Activated T-helper 2 cell treated with anti-CD3 and anti-CD28 coated beads, Interferon-gamma antibody, Interleukin-2, Interleukin-4, amounts not matched to agents 10 μg/mL and 5 μg/mL and 100 μg/mL, durations not matched to agents 14 hours and 24 hours and 36 hours (primary cell): ENCODE measurements around the gene SYNRG. TPM values are rescaled to one million over a fixed set of nuclear protein-coding genes. Genes with fewer than 3 reads are reported as not detected.

Source experiments
- DNase-seq: peaks from one replicate; pipeline ENCODE4 v3.0.0; 2021; ENCODE audit warnings: low spot score
- H3K27ac Mint-ChIP-seq: one replicate; pipeline ENCODE4 v1.8.0; 2021; ENCODE audit warnings: mixed read lengths
- H3K27me3 Mint-ChIP-seq: one replicate; pipeline ENCODE4 v1.8.0; 2021; ENCODE audit warnings: low read depth, mixed read lengths
- H3K36me3 Mint-ChIP-seq: one replicate; pipeline ENCODE4 v1.8.0; 2021; ENCODE audit warnings: low read depth, mixed read lengths
- H3K4me1 Mint-ChIP-seq: one replicate; pipeline ENCODE4 v1.8.0; 2021; ENCODE audit warnings: low read depth, mixed read lengths
- H3K4me3 Mint-ChIP-seq: one replicate; pipeline ENCODE4 v1.8.0; 2021; ENCODE audit warnings: low read depth, mild to moderate bottlenecking, moderate library complexity, mixed read lengths
- H3K9me3 Mint-ChIP-seq: one replicate; pipeline ENCODE4 v1.8.0; 2021; ENCODE audit warnings: mixed read lengths
- intact Hi-C: fragments of 100-400 bp; cut with micrococcal nuclease; formaldehyde crosslinking; loops from one replicate; pipeline ENCODE4 v1.15.1; 2023
- total RNA-seq: library from RNA; stranded (reverse); gene quantifications from 2 replicates; pipeline ENCODE4 v1.2.3, GENCODE V29; 2022

SYNRG gene
- total RNA-seq, 1 donor from 2014 or later = 43.7 TPM

DNA sequence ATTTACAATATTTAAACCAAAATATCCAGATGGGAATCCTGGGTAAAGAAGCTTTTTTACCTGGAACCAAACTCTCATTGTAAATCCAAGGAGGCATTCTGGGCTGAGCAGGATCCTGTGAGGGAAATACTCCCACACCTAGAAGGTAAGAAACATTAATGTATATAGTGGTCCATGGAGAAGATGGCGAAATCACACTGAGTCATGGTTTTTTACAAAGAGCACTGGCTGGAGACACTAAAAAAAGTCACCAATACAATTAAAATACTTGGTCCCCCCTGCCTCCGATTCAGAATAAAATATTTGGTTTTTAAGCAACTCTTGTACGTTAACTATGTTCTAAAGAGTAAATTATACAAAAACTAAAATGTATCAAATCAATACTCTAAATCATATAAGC lies 32.9 kb downstream of the SYNRG start:
- no peak for DNase-seq
- Mint-ChIP-seq H3K4me1 (no peaks in the 10 kb centered on the region), H3K36me3 (peaks cover 66% of the 10 kb centered on the region), H3K27me3 (no peaks in the 10 kb centered on the region), H3K9me3 (no peaks in the 10 kb centered on the region), H3K4me3 (no peak overlapping the region), H3K27ac (no peak overlapping the region)
- intact Hi-C loops = no loop called here

- Mint-ChIP-seq H3K9me3 (no peaks in the 10 kb centered on the region), H3K36me3 (peaks cover 64% of the 10 kb centered on the region), H3K4me1 (no peaks in the 10 kb centered on the region), H3K27ac (no peak overlapping the region), H3K27me3 (no peaks in the 10 kb centered on the region), H3K4me3 (no peak overlapping the region)
- DNase-seq = no peak
- intact Hi-C loops = no loop called here
Measured at GRCh38 chr17:37574427-37574826, 34.8 kb downstream of the SYNRG start.

- intact Hi-C loops = no loop called here
Measured at GRCh38 chr17:37571674-37572073, 37.5 kb downstream of the SYNRG start.

DNA sequence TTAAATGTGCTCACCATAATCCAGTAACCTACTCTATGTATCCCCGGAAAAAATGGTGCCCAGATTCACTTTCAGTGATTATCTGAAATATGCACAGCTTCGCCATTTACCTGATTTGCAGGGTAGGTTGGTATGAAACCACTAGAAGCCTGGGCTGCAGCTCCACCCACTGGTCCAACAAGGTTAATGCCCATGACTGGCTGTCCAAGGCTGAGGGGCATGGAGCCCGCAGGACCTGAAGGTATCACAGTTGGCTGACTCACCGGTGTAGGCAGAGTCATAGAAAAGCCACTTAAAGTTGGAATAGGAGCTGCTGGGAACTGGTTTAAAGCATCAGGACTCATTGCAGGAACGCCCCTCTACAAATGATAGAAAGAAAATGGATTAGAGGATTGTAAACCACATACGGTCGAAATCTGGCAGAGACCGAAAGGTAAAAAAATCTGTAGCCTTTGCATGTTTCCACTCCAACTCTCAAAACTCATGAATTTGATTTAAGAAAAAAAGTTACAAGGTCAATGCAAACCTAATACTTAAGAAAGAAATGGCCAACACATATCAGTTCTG lies 38.6 kb downstream of the SYNRG start:
- H3K36me3 Mint-ChIP-seq = peaks cover 68% of the 10 kb centered on the region
- H3K27ac Mint-ChIP-seq = no peak overlapping the region
- H3K4me3 Mint-ChIP-seq = no peak overlapping the region
- no peaks in the 10 kb centered on the region for H3K9me3 Mint-ChIP-seq
- H3K27me3 Mint-ChIP-seq = no peaks in the 10 kb centered on the region
- DNase-seq = no peak
- intact Hi-C loops = no loop called here
- H3K4me1 Mint-ChIP-seq = no peaks in the 10 kb centered on the region

More at GRCh38 chr17:37571674-37572073, 37.5 kb downstream of the SYNRG start:
- H3K36me3 Mint-ChIP-seq = peaks cover 72% of the 10 kb centered on the region
- no peaks in the 10 kb centered on the region for H3K9me3 Mint-ChIP-seq
- no peak overlapping the region for H3K4me3 Mint-ChIP-seq
- DNase-seq = no peak
- no peaks in the 10 kb centered on the region for H3K4me1 Mint-ChIP-seq
- no peak overlapping the region for H3K27ac Mint-ChIP-seq
- no peaks in the 10 kb centered on the region for H3K27me3 Mint-ChIP-seq

DNA sequence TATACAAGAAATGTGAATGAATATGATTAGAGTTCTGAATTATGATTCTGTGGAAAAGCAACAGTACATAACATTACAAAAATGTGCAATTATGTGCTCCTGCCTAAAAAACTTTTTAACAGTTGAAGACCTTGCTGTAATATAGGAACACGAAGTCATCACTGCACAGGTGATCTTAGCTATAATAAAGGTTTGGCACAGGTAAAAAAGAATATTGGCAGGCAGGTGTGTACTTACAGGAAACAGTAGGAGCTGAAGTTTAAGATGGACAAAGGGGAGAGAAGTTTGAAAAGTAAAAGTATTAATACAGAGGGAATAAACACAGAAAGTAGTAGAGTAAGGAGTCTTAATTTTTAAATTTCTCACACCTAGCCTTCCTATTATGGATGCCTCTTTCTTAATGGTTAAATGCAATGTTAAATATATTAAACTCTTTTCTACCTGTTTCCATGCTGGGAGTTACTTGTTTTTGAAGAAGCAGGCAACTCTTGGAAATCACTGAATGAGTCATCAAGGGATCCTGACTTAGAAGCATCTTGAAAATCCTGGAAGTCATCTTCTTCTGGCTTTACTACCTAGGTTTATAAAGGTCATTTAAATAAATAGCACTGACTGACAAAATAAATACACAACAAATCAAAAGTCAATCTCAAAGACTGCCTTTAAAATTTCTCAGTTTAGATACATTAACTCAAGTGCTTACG lies 40.7 kb downstream of the SYNRG start:
- no peaks in the 10 kb centered on the region for H3K9me3 Mint-ChIP-seq
- peaks cover 68% of the 10 kb centered on the region for H3K36me3 Mint-ChIP-seq
- H3K27me3 Mint-ChIP-seq = no peaks in the 10 kb centered on the region
- no peak for DNase-seq
- H3K4me1 Mint-ChIP-seq = peaks cover 2% of the 10 kb centered on the region
- intact Hi-C loops = no loop called here
- no peak overlapping the region for H3K4me3 Mint-ChIP-seq
- H3K27ac Mint-ChIP-seq = peak overlapping the region; percentile 14

DNA sequence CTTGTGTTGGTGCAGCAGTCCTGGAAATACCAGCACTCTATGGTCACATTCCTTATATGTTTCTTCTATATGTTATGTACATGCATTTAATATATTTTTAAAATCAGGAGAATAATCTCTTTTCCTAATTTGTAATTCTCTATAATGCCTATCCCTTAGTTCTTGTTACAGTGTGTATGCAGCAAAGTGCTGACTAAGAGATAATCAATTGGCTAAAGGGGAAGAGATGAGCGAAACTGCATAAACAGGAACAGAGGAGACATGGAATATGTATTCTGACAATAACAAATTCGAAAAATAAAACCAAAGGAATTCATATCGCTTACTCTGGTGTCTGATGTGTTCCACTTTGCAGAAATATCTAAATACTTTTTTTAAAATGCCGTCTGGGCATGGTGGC lies 41.7 kb downstream of the SYNRG start:
- no peaks in the 10 kb centered on the region for H3K27me3 Mint-ChIP-seq
- intact Hi-C loops = no loop called here
- DNase-seq = no peak
- peaks cover 2% of the 10 kb centered on the region for H3K4me1 Mint-ChIP-seq
- no peak overlapping the region for H3K27ac Mint-ChIP-seq
- no peak overlapping the region for H3K4me3 Mint-ChIP-seq
- peaks cover 61% of the 10 kb centered on the region for H3K36me3 Mint-ChIP-seq
- H3K9me3 Mint-ChIP-seq = no peaks in the 10 kb centered on the region

DNA sequence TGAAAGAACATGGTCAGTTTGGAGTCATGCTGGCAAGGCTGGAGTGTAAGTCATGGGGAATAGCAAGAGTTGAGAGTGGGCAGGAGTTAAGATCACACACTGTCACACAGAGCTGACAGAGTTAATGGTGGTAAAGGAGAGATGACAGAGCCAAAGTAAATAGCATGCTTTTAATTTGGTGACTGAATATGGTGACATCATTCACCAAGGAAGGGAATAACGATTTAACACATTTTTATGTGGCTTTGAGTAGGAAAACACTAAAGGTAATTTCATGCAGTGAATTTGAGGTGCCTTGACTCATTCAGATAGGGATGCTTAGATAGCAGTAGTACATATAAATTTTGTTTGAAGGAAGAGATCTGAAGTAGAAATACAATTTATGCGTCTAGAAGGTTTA lies 42.1 kb downstream of the SYNRG start:
- no peak for DNase-seq
- intact Hi-C loops = no loop called here
- no peaks in the 10 kb centered on the region for H3K27me3 Mint-ChIP-seq
- no peak overlapping the region for H3K4me3 Mint-ChIP-seq
- no peaks in the 10 kb centered on the region for H3K9me3 Mint-ChIP-seq
- no peak overlapping the region for H3K27ac Mint-ChIP-seq
- peaks cover 2% of the 10 kb centered on the region for H3K4me1 Mint-ChIP-seq
- H3K36me3 Mint-ChIP-seq = peaks cover 61% of the 10 kb centered on the region

GRCh38 chr17:37564252-37564651 lies 45.0 kb downstream of the SYNRG start:
- Mint-ChIP-seq H3K4me3 (no peak overlapping the region), H3K36me3 (peaks cover 65% of the 10 kb centered on the region), H3K9me3 (no peaks in the 10 kb centered on the region), H3K27ac (peak overlapping the region; percentile 31), H3K4me1 (peaks cover 2% of the 10 kb centered on the region), H3K27me3 (no peaks in the 10 kb centered on the region)
- intact Hi-C loops = no loop called here
- no peak for DNase-seq

GRCh38 chr17:37562016-37562745 lies 47.0 kb downstream of the SYNRG start:
- no peak overlapping the region for H3K27ac Mint-ChIP-seq
- DNase-seq = no peak
- H3K9me3 Mint-ChIP-seq = no peaks in the 10 kb centered on the region
- no peak overlapping the region for H3K4me3 Mint-ChIP-seq
- peaks cover 2% of the 10 kb centered on the region for H3K4me1 Mint-ChIP-seq
- peaks cover 60% of the 10 kb centered on the region for H3K36me3 Mint-ChIP-seq
- intact Hi-C loops = no loop called here
- no peaks in the 10 kb centered on the region for H3K27me3 Mint-ChIP-seq

DNA sequence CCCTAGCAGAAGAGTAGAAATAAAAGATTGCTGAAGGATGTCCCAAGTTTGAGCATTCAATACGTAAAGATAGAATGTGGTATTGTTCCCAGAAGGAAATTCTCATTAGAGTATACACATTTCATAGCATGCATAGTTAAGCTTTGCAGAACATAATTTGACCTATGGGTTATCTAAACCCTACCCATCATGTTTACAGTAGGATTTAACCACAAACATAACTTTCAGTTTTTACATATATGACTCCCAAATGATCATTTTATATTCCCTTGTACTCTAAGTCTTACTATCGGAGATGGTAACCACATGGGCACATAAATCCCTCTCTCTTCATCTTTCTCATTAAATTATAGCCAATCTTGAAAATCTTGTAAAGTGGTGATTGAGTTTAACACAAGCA lies 50.9 kb downstream of the SYNRG start:
- Mint-ChIP-seq H3K9me3 (no peaks in the 10 kb centered on the region), H3K27ac (no peak overlapping the region), H3K36me3 (peaks cover 52% of the 10 kb centered on the region), H3K27me3 (no peaks in the 10 kb centered on the region), H3K4me1 (no peaks in the 10 kb centered on the region), H3K4me3 (no peak overlapping the region)
- intact Hi-C loops = no loop called here
- DNase-seq = no peak

- intact Hi-C loops = no loop called here
- peaks cover 60% of the 10 kb centered on the region for H3K36me3 Mint-ChIP-seq
- no peaks in the 10 kb centered on the region for H3K9me3 Mint-ChIP-seq
- H3K4me3 Mint-ChIP-seq = no peak overlapping the region
- no peak for DNase-seq
- no peak overlapping the region for H3K27ac Mint-ChIP-seq
- H3K27me3 Mint-ChIP-seq = no peaks in the 10 kb centered on the region
- H3K4me1 Mint-ChIP-seq = peaks cover 6% of the 10 kb centered on the region
Measured at GRCh38 chr17:37557482-37557881, 51.7 kb downstream of the SYNRG start.

DNA sequence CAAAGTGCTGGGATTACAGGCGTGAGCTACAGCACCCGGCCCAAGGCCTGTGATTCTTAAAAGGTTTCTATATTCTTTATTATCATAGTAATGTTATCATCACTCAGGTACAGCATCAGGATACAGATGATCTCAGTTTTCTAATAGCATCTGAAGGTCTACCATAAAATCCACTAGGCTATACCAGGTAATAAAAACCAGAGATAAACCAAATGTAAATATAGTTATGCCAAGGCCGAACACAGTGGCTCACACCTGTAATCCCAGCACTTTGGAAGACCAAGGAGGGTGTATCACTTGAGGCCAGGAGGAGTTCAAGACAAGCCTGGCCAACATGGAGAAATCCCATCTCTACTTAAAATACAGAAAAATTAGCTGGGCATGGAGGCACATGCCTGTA lies 53.8 kb downstream of the SYNRG start:
- Mint-ChIP-seq H3K4me1 (peaks cover 14% of the 10 kb centered on the region), H3K27me3 (no peaks in the 10 kb centered on the region), H3K36me3 (peaks cover 66% of the 10 kb centered on the region), H3K9me3 (no peaks in the 10 kb centered on the region), H3K4me3 (no peak overlapping the region), H3K27ac (no peak overlapping the region)
- intact Hi-C loops = no loop called here
- no peak for DNase-seq

DNA sequence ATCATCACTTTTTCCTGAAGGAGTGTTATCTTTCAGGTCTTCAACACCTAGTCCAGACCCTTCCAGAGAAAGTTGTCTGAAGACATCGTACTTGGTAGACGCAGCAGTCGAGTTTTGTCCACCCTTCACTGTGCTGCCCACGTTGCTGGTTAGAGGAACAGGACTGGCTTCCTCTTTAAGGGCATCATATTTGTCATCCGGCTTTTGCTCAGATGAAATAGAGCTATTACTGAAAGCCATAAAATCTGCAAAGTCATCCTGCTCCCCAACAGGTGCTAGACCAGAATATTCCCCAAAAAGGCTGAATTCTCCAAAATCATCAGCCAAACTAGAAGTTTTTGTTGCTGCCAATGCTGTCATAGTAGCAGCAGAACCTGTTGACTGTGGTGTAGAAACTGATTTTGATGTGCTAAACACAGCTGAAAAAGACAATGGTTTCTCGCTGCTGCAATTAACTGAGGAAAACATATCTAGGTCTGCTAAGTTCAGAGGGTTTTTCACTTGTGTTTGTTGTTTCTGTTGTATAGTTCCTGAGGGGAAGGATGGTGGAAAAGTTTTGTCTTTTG lies 55.7 kb downstream of the SYNRG start:
- Mint-ChIP-seq H3K27ac (peak overlapping the region; percentile 35), H3K4me3 (no peak overlapping the region), H3K36me3 (peaks cover 65% of the 10 kb centered on the region), H3K27me3 (no peaks in the 10 kb centered on the region), H3K9me3 (no peaks in the 10 kb centered on the region), H3K4me1 (peaks cover 18% of the 10 kb centered on the region)
- DNase-seq = no peak
- intact Hi-C loops = no loop called here
